ENCODE measurements around the gene SLC35E1. TPM values are rescaled to one million over a fixed set of nuclear protein-coding genes. Genes with fewer than 3 reads are reported as not detected.

Gene SLC35E1
- total and polyA plus RNA-seq, 2 donors (not counting 3 experiments of a cell fraction or from before 2014, with no cell fraction given), result 36.0 to 37.5 TPM

DNA sequence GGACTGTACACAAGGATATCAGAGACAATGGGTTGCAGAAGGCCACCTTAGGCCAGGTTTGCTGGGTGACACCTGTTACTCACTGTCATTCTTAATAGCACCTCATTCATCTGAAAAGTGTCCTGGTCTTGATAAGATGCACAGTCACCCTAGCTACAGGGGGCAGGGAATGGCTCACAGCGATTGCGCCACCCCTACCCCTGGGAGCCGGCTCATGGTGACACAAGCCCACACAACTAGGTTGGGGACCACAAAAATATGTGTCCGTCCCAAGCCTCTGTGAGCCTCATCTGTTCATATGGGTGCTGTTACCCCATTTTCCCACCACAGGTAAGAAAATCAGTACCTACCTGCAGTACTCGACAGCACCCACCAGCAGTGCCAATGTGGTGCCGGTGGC lies 32.4 kb upstream of the SLC35E1 start:
- Histone ChIP-seq H2AFZ (ENCODE audit: low read depth, low read length) (no peak overlapping the region), H4K20me1 (replicated peaks; ENCODE audit: control insufficient read depth, extremely low read depth, insufficient read depth, low read length) (peaks cover 4% of the 10 kb centered on the region), H3K27me3 (ENCODE audit: control insufficient read depth in 2 of 2, insufficient read depth in 2 of 2, low read length in 2 of 2) (no peaks in the 10 kb centered on the region), H3K4me2 (ENCODE audit: insufficient read depth, low read length) (no peak overlapping the region), H3K36me3 (ENCODE audit: control insufficient read depth in 2 of 2, extremely low read depth in 1 of 2, insufficient read depth in 2 of 2, low read length in 2 of 2) (no peaks in the 10 kb centered on the region), H3K27ac (ENCODE audit: insufficient read depth, low read depth, low read length) (no peak overlapping the region), H3K9me1 (replicated peaks; ENCODE audit: control insufficient read depth, extremely low read depth, insufficient read depth, low read length) (no peaks in the 10 kb centered on the region), H3K9me3 (replicated peaks; ENCODE audit: control insufficient read depth, insufficient read depth, low read length) (no peaks in the 10 kb centered on the region), H3K4me1 (ENCODE audit: control insufficient read depth, extremely low read depth, insufficient read depth, low read length) (peaks cover 4% of the 10 kb centered on the region), H3K9ac (replicated peaks; ENCODE audit: extremely low read depth, insufficient read depth, low read length) (no peak overlapping the region), H3K79me2 (ENCODE audit: control insufficient read depth, insufficient read depth, low read length) (peaks cover 89% of the 10 kb centered on the region), H3K4me3 (replicated peaks in 1 of 3; ENCODE audit: insufficient read depth in 1 of 3, low read depth in 1 of 3, low read length in 3 of 3) (no peak overlapping the region)
- dilution Hi-C loops (cut with MboI; ENCODE audit: extremely low pct_ligation_motif_present, low sequenced_read_pairs) (no loop called here), intact Hi-C loops (cut with micrococcal nuclease) (no loop called here)
- DNase-seq (ENCODE audit: low read depth, low spot score), result no peak
- ChIA-PET CTCF (no interaction called here), POLR2A (no interaction called here)
- BruUV-seq (replicated peaks), result no TSS peak
- TF ChIP-seq, protein P1, sequence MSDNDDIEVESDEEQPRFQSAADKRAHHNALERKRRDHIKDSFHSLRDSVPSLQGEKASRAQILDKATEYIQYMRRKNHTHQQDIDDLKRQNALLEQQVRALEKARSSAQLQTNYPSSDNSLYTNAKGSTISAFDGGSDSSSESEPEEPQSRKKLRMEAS (IDR thresholded peaks at IDR 0.05; ENCODE audit: insufficient read depth, insufficient read length), result no peak
- TF ChIP-seq FOS (IDR thresholded peaks at IDR 0.05; ENCODE audit: borderline replicate concordance, insufficient read depth, low read length) (no peak), POLR2AphosphoS5 (IDR thresholded peaks at IDR 0.05; ENCODE audit: insufficient read depth, low read depth, low read length) (no peak), GATA2 (IDR thresholded peaks at IDR 0.05; ENCODE audit: insufficient read depth, insufficient read length, low read depth, low read length) (no peak), MYC (IDR thresholded peaks at IDR 0.05; ENCODE audit: low read depth, low read length) (no peak), EZH2 (IDR thresholded peaks at IDR 0.05; ENCODE audit: borderline replicate concordance, low read depth, low read length, severe bottlenecking) (no peak), JUN (IDR thresholded peaks at IDR 0.05; ENCODE audit: borderline replicate concordance, insufficient read depth, insufficient read length, low read depth) (no peak), POLR2A (IDR thresholded peaks at IDR 0.05; ENCODE audit: low read depth, low read length) (no peak)
- TF ChIP-seq, protein P2, sequence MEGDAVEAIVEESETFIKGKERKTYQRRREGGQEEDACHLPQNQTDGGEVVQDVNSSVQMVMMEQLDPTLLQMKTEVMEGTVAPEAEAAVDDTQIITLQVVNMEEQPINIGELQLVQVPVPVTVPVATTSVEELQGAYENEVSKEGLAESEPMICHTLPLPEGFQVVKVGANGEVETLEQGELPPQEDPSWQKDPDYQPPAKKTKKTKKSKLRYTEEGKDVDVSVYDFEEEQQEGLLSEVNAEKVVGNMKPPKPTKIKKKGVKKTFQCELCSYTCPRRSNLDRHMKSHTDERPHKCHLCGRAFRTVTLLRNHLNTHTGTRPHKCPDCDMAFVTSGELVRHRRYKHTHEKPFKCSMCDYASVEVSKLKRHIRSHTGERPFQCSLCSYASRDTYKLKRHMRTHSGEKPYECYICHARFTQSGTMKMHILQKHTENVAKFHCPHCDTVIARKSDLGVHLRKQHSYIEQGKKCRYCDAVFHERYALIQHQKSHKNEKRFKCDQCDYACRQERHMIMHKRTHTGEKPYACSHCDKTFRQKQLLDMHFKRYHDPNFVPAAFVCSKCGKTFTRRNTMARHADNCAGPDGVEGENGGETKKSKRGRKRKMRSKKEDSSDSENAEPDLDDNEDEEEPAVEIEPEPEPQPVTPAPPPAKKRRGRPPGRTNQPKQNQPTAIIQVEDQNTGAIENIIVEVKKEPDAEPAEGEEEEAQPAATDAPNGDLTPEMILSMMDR (IDR thresholded peaks at IDR 0.05; ENCODE audit: extremely low read depth in 1 of 2, insufficient read depth in 1 of 2, low read depth in 1 of 2, low read length in 2 of 2), result no peak
- FAIRE-seq, result no peak

Data from endothelial cell of umbilical vein (primary cell).